Stimulated activated naive CD8-positive, alpha-beta T cell treated with anti-CD3 and anti-CD28 coated beads, Interleukin-15, amount 100 ng/mL, for 72 hours (primary cell): ENCODE measurements around the gene F13A1.

ENCODE experiments used
- ATAC-seq: fragments of 150-1000 bp; cut with Tn5 transposase; 2 replicates; pipeline ENCODE4 v1.10.0; 2021; ENCODE audit warnings: mild to moderate bottlenecking, moderate library complexity
- DNase-seq, 2 donors: peaks; one replicate each; pipeline ENCODE4 v3.0.0; 2021 to 2022
- H3K27ac Mint-ChIP-seq, 2 donors: one replicate each; pipeline ENCODE4 v1.8.0; 2022; ENCODE audit warnings: mild to moderate bottlenecking in 2 of 2, mixed read lengths in 2 of 2, moderate library complexity in 2 of 2
- H3K27me3 Mint-ChIP-seq: one replicate; pipeline ENCODE4 v1.8.0; 2022; ENCODE audit warnings: mixed read lengths
- H3K4me1 Mint-ChIP-seq: one replicate; pipeline ENCODE4 v1.8.0; 2022; ENCODE audit warnings: mild to moderate bottlenecking, mixed read lengths
- H3K4me3 Mint-ChIP-seq, 2 donors: one replicate each; pipeline ENCODE4 v1.8.0; 2022; ENCODE audit warnings: mild to moderate bottlenecking in 2 of 2, mixed read lengths in 2 of 2, moderate library complexity in 1 of 2
- H3K9me3 Mint-ChIP-seq, 2 donors: one replicate each; pipeline ENCODE4 v1.8.0; 2022; ENCODE audit warnings: mixed read lengths in 2 of 2

F13A1 gene

DNA sequence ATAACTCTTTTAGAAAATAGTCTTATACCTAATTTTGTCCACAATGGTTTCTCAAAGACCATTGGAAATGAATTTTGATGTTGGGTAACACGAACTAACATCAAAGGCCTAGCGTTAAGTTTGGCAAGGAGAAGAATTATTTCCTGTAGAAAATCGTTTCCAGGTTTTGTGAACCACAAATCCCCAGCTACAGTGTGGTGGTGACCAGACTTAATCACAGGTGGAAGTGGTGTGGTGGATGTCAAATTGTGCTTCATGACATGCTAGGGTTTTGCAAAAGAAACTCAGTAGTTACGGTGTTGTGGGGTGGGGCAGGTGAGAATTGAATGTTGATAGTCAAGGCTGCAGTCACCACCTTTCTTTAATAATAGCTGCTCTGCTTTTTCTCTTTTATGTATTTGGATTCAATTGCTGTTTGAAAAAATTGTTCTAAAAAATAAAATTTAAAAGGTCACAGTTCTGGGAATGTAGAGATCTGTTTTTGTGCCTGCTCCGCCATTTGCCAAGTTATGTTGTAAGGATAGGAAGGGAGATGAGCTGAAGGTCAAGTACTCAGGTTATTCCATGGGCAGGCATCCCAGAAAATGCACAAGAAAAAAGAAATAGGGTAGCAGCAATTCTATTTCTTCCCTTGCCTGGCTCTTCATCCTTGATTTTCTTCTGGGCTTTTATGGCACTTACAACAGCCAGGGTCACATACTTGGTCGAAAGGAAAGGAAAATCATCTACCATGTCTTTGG lies 83.6 kb downstream of the F13A1 start:
- no peaks in the 10 kb centered on the region for H3K9me3 Mint-ChIP-seq
- no peak overlapping the region for H3K27ac Mint-ChIP-seq

DNA sequence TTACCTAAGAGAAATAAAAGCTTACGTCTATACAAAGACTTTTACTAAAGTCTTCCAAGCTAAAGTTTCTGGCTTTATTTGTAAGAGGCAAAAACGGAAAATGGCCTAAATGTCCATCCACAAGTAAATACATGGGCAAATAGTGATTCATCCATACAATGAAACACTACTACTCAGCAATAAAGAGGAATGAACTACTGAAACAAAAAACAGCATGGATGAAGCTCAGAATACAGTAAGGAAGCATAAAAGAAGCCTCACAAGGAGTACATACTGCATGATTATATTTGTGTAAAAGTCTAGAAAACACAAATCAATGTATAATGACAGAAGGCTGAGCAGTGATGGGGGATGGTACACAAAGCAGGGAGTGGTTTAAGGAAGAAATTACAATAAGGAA lies 84.7 kb downstream of the F13A1 start:
- H3K27ac Mint-ChIP-seq = no peak overlapping the region
- no peak overlapping the region for H3K4me3 Mint-ChIP-seq
- DNase-seq = no peak
- no peaks in the 10 kb centered on the region for H3K9me3 Mint-ChIP-seq
- no peak for ATAC-seq
- H3K4me1 Mint-ChIP-seq = no peaks in the 10 kb centered on the region
- H3K27me3 Mint-ChIP-seq = peaks cover 58% of the 10 kb centered on the region

More for the DNA sequence above, 83.6 kb downstream of the F13A1 start:
- H3K27me3 Mint-ChIP-seq = peaks cover 52% of the 10 kb centered on the region
- H3K4me3 Mint-ChIP-seq = no peak overlapping the region
- DNase-seq = no peak
- H3K4me1 Mint-ChIP-seq = no peaks in the 10 kb centered on the region
- no peak for ATAC-seq

GRCh38 chr6:6234963-6235362 lies 85.5 kb downstream of the F13A1 start:
- H3K4me3 Mint-ChIP-seq = no peak overlapping the region
- no peak for ATAC-seq
- H3K4me1 Mint-ChIP-seq = no peaks in the 10 kb centered on the region
- DNase-seq = no peak
- no peak overlapping the region for H3K27ac Mint-ChIP-seq
- no peaks in the 10 kb centered on the region for H3K9me3 Mint-ChIP-seq
- peaks cover 64% of the 10 kb centered on the region for H3K27me3 Mint-ChIP-seq

GRCh38 chr6:6230286-6230685 lies 90.2 kb downstream of the F13A1 start:
- H3K27me3 Mint-ChIP-seq = peaks cover 51% of the 10 kb centered on the region
- no peak overlapping the region for H3K4me3 Mint-ChIP-seq
- no peaks in the 10 kb centered on the region for H3K9me3 Mint-ChIP-seq
- ATAC-seq = no peak
- H3K27ac Mint-ChIP-seq = no peak overlapping the region
- no peaks in the 10 kb centered on the region for H3K4me1 Mint-ChIP-seq
- no peak for DNase-seq

GRCh38 chr6:6227896-6228295 lies 92.6 kb downstream of the F13A1 start:
- peaks cover 52% of the 10 kb centered on the region for H3K27me3 Mint-ChIP-seq
- H3K27ac Mint-ChIP-seq = no peak overlapping the region
- H3K4me3 Mint-ChIP-seq = no peak overlapping the region
- no peaks in the 10 kb centered on the region for H3K4me1 Mint-ChIP-seq
- ATAC-seq (no peak), DNase-seq (no peak)
- H3K9me3 Mint-ChIP-seq = no peaks in the 10 kb centered on the region

DNA sequence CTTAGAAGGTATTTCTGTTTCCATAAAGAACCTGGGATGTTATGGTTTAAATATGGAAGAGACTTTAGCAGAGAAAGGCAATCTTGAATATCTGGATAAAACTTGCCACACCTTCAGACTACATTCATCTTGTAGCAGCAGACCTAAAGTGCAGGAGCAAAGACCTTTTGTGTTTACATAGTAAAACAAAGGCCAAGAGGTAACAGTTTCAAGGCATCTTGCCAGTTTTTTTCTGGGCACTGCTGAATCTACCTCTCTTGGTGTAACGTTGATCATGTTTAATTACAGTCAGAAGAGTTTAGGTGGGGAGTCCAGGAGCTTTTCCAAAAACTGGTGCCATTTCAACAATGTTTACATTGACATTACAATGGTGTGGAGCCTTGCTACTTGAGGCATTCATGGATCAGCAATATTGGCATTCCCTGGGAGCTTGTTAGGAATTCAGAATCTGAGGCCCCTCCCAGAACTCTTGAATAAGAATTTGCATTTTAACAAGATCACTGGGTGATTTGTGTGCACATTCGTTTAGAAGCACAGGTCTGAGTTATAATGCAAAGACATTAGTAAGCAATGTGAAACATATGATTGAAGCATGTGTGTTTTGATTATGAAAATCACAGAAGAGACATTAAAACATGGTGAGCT lies 94.5 kb downstream of the F13A1 start:
- Mint-ChIP-seq H3K27me3 (peaks cover 48% of the 10 kb centered on the region), H3K27ac (no peak overlapping the region), H3K9me3 (no peaks in the 10 kb centered on the region), H3K4me3 (no peak overlapping the region), H3K4me1 (no peaks in the 10 kb centered on the region)
- ATAC-seq (no peak), DNase-seq (no peak)

DNA sequence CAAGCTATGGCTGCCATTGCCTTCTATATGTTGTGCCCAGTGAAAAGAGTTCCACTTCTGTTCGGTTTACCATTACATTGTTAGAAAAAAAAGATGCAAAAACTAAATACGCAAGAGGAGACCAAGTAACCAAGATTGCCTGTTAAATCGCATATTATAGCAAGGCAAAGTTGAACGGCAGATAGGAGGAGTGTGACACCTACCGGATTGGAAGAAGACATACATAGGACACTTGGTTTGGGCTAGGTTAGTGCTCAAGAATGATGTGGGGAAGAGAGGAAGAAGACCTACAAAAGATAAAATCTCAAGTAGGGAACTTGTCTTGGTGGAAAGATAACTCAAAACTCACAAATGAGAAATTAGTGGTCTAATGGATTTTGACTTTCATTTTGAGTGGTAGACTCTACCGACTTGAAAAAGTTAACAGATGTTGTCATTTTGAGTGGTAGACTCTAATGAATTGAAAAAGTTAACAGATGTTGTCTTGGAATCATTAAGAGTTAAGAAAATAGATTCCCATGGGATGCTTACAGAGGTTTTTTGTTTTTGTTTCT lies 95.5 kb downstream of the F13A1 start:
- Mint-ChIP-seq H3K27ac (no peak overlapping the region), H3K27me3 (peaks cover 40% of the 10 kb centered on the region), H3K4me3 (no peak overlapping the region), H3K9me3 (no peaks in the 10 kb centered on the region), H3K4me1 (no peaks in the 10 kb centered on the region)
- no peak for ATAC-seq
- DNase-seq = no peak

GRCh38 chr6:6221787-6222535 lies 98.5 kb downstream of the F13A1 start:
- H3K27ac Mint-ChIP-seq = no peak overlapping the region
- no peaks in the 10 kb centered on the region for H3K4me1 Mint-ChIP-seq
- no peak for ATAC-seq
- H3K9me3 Mint-ChIP-seq = no peaks in the 10 kb centered on the region
- no peak for DNase-seq
- peaks cover 45% of the 10 kb centered on the region for H3K27me3 Mint-ChIP-seq
- H3K4me3 Mint-ChIP-seq = no peak overlapping the region

- no peak overlapping the region for H3K27ac Mint-ChIP-seq
- H3K4me3 Mint-ChIP-seq = no peak overlapping the region
- no peak for ATAC-seq
- no peaks in the 10 kb centered on the region for H3K9me3 Mint-ChIP-seq
- no peak for DNase-seq
- peaks cover 36% of the 10 kb centered on the region for H3K27me3 Mint-ChIP-seq
- H3K4me1 Mint-ChIP-seq = no peaks in the 10 kb centered on the region
Measured at GRCh38 chr6:6220718-6221117, 99.7 kb downstream of the F13A1 start.

DNA sequence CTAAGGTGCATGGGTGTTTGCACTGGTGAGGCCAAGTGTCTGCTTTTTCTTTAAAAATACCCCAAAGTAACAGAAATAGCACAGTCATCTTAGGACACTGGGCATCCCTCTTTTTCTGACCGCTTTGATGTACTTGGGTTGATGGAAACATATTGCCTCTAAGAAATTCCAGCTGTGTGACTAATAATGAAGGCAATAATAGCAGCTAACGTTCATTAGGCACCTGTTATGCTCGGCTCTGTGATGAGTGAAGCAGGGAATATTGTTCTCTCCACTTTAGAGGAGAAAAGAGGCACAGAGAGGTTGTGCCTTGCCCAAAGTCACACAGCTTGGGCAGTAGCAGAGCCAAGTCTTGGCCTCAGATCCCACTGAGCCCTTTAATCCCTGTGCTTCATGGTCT lies 100.7 kb downstream of the F13A1 start:
- Mint-ChIP-seq H3K4me3 (no peak overlapping the region), H3K27me3 (peaks cover 26% of the 10 kb centered on the region), H3K9me3 (no peaks in the 10 kb centered on the region), H3K27ac (no peak overlapping the region), H3K4me1 (no peaks in the 10 kb centered on the region)
- ATAC-seq (no peak), DNase-seq (no peak)

DNA sequence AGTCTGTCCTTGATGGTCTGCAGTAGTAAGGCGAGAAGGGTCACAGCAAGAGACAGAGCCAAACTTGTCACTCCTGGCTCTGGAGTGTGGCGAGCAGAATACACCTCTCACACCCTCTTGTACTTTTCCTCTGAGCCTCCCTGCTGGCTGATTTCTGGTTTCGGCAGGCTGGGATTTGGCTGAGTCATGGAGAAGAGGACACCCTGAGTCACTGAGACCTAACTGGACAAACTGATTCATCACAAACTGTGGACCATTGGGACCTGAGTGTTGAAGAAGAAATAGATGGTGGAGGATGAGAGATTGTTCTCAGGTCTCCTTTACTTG lies 101.7 kb downstream of the F13A1 start:
- ATAC-seq (no peak), DNase-seq (no peak)
- Mint-ChIP-seq H3K27me3 (peaks cover 21% of the 10 kb centered on the region), H3K4me1 (no peaks in the 10 kb centered on the region), H3K9me3 (no peaks in the 10 kb centered on the region), H3K4me3 (no peak overlapping the region), H3K27ac (no peak overlapping the region)

DNA sequence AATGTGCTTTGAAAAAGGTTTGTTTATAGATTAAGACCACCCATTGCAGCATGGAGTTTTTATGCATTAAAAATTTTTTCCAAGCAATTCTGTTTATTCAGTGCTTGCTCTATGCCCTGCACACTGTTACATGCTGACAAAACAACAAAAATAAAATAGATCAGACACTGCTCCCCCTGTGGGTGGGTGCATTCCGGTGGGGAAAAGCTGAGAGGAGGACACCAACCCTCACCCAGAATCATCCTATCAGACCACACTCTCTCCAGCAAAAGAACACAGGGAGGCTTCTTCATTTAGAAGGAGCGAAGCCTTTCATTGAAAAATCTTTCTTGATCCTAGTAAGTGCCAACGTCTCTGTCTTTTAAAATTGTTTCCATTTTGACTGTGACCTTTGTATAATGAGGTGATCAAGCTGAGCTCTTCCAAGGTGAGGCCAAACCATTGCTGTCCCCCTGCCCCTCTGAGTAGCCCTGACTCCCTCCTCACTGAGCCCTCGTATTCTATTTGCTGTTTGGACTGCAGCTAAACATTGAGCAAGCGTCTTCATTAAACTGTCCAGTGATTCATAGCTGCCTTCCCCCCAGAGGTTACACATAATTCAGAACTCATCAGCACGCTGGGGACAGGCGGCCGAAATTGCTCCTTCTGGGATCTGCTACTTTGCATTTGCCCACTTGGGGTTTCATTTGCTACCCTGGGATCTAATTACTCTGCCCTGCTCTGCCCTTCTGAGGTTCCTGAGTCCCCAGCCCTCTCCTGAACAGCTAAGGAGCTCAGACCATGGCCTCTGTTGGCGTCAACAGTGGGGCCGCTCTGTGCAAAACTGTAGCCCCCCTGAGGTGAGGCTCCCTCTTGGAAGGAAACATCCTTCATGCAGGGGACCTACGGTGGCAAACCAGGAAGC lies 102.4 kb downstream of the F13A1 start:
- H3K4me1 Mint-ChIP-seq = no peaks in the 10 kb centered on the region
- ATAC-seq = no peak
- no peaks in the 10 kb centered on the region for H3K9me3 Mint-ChIP-seq
- peaks cover 19% of the 10 kb centered on the region for H3K27me3 Mint-ChIP-seq
- no peak for DNase-seq
- H3K27ac Mint-ChIP-seq = no peak overlapping the region
- no peak overlapping the region for H3K4me3 Mint-ChIP-seq

GRCh38 chr6:6210994-6211393 lies 109.5 kb downstream of the F13A1 start:
- no peak overlapping the region for H3K27ac Mint-ChIP-seq
- no peaks in the 10 kb centered on the region for H3K4me1 Mint-ChIP-seq
- DNase-seq (no peak), ATAC-seq (no peak)
- H3K27me3 Mint-ChIP-seq = peaks cover 8% of the 10 kb centered on the region
- peaks cover 5 to 17% of the 10 kb centered on the region in 2 donors for H3K9me3 Mint-ChIP-seq
- H3K4me3 Mint-ChIP-seq = no peak overlapping the region

DNA sequence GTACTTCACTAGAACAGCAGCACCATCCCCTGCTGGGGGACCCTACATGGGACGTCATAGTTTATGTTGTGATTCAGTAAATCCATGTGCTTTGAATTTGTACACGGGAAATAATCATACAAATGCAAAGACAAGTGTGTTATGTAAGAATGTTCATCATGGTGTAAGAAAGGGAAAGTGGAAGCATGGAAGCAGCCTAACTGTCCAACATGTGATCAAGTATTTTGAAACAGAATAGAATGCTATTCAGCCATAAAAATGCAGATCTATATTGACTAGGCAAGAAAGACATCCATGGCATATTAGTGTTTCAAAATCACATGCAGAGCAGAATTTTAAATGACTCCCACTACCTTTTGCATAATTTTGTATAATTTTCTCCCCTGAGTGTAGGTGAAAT lies 117.6 kb downstream of the F13A1 start:
- DNase-seq (no peak), ATAC-seq (no peak)
- no peak overlapping the region for H3K4me3 Mint-ChIP-seq
- H3K27ac Mint-ChIP-seq = no peak overlapping the region
- H3K4me1 Mint-ChIP-seq = no peaks in the 10 kb centered on the region
- H3K9me3 Mint-ChIP-seq = peaks cover 0 to 11% of the 10 kb centered on the region in 2 donors
- H3K27me3 Mint-ChIP-seq = peaks cover 39% of the 10 kb centered on the region

DNA sequence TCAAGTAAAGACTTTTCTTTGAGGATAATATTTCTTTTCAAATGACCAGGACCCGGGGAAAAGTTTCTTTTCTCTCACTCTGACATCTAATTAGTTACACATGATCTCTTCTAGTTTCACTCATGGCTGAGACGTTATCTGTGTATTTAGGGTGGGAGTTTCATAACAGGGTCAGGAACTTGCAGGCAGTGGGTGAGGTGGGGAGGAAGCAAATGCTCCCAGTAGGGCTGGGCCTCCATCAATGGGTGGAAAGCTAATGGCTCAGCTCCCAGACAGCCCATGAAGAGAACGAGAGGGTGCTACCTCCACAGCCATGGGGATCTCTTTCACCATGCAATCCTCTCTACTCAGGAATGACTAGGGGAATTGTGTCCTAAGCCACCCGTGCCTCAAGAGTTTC lies 119.3 kb downstream of the F13A1 start:
- Mint-ChIP-seq H3K4me3 (no peak overlapping the region), H3K4me1 (no peaks in the 10 kb centered on the region), H3K27me3 (peaks cover 33% of the 10 kb centered on the region), H3K9me3 (no peaks in the 10 kb centered on the region), H3K27ac (no peak overlapping the region)
- no peak for ATAC-seq
- DNase-seq = no peak
